HEK293 (cell line): ENCODE measurements around the gene PCLAF.

Experiments used
- CTCF ChIA-PET: fragments of 350-600 bp; formaldehyde crosslinking; extraction: SDS; loops from one replicate; lab custom pipeline; 2021; ENCODE audit warnings: antibody characterized with exemption; lab: Yijun Ruan, JAX
- POLR2A ChIA-PET: fragments of 300-600 bp; formaldehyde crosslinking; extraction: SDS; loops from one replicate; lab custom pipeline; 2020; ENCODE audit warnings: antibody characterized with exemption, inconsistent platforms; lab: Yijun Ruan, JAX
- H3K27ac ChIP-seq: fragments of 200-500 bp; sonication (Bioruptor generic); 2 replicates; pipeline ENCODE4 v1.5.1; 2014; ENCODE audit warnings: low read depth, low read length, control low read depth, inconsistent platforms; ENCODE audit errors: extremely low read depth
- H3K36me3 ChIP-seq, 2 experiments: fragments of 200-500 bp in 1 of 2; sonication (Bioruptor generic) in 1 of 2; 1 replicate in 1 of 2; 2 replicates in 1 of 2; pipeline ENCODE4 v1.5.1; 2014 to 2017; ENCODE audit warnings: inconsistent platforms in 2 of 2, low read length in 2 of 2; ENCODE audit not compliant: control insufficient read depth in 2 of 2, insufficient read depth in 1 of 2
- H3K4me1 ChIP-seq: fragments of 200-500 bp; sonication (Bioruptor generic); 2 replicates; pipeline ENCODE4 v1.5.1; 2014; ENCODE audit warnings: mild to moderate bottlenecking, low read length, inconsistent platforms; ENCODE audit not compliant: control insufficient read depth, insufficient read depth
- H3K4me3 ChIP-seq: 2 replicates; pipeline ENCODE4 v1.5.1; 2011; ENCODE audit warnings: low read depth, mild to moderate bottlenecking, control low read depth, low read length, moderate library complexity
- H3K9me3 ChIP-seq: fragments of 200-500 bp; sonication (Bioruptor generic); 2 replicates; pipeline ENCODE4 v1.5.1; 2014; ENCODE audit warnings: low read depth, low read length, inconsistent platforms; ENCODE audit not compliant: control insufficient read depth, insufficient read depth
- HIC1 ChIP-seq: fragments of 450-650 bp; formaldehyde crosslinking; IDR thresholded peaks from 2 replicates; pipeline ENCODE4 v1.5.1; 2016; ENCODE audit warnings: missing biosample characterization, missing genetic modification characterization
- IKZF3 ChIP-seq: fragments of 450-650 bp; IDR thresholded peaks from 2 replicates; pipeline ENCODE4 v1.5.0; 2018; ENCODE audit warnings: missing biosample characterization, mild to moderate bottlenecking, missing genetic modification characterization, moderate library complexity
- INSM2 ChIP-seq: fragments of 450-650 bp; formaldehyde crosslinking; IDR thresholded peaks from 2 replicates; pipeline ENCODE4 v1.5.1; 2016; ENCODE audit warnings: missing biosample characterization, missing genetic modification characterization
- KLF7 ChIP-seq: fragments of 450-650 bp; formaldehyde crosslinking; IDR thresholded peaks from 2 replicates; pipeline ENCODE4 v1.5.1; 2016; ENCODE audit warnings: missing biosample characterization, missing genetic modification characterization, borderline replicate concordance
- KLF8 ChIP-seq: fragments of 450-650 bp; formaldehyde crosslinking; IDR thresholded peaks from 2 replicates; pipeline ENCODE4 v1.5.1; 2016; ENCODE audit warnings: missing biosample characterization, missing genetic modification characterization
- PBX3 ChIP-seq: sonication (generic); formaldehyde crosslinking; IDR thresholded peaks from 2 replicates; pipeline ENCODE4 v1.8.1; 2022; ENCODE audit warnings: mild to moderate bottlenecking, moderate library complexity, missing genetic modification reagents
- PRDM1 ChIP-seq: fragments of 450-650 bp; formaldehyde crosslinking; IDR thresholded peaks from 2 replicates; pipeline ENCODE4; 2016; ENCODE audit warnings: missing biosample characterization, missing genetic modification characterization
- PRDM6 ChIP-seq: fragments of 450-650 bp; formaldehyde crosslinking; IDR thresholded peaks from 2 replicates; pipeline ENCODE4 v1.5.1; 2017; ENCODE audit warnings: missing biosample characterization, missing genetic modification characterization
- REPIN1 ChIP-seq: fragments of 450-650 bp; formaldehyde crosslinking; IDR thresholded peaks from 2 replicates; pipeline ENCODE4 v1.5.1; 2017; ENCODE audit warnings: missing biosample characterization, missing genetic modification characterization, low read depth
- REST ChIP-seq: fragments of 450-650 bp; formaldehyde crosslinking; IDR thresholded peaks from 2 replicates; pipeline ENCODE4 v1.5.1; 2016; ENCODE audit warnings: missing biosample characterization, missing genetic modification characterization
- ZEB2 ChIP-seq: fragments of 450-650 bp; formaldehyde crosslinking; IDR thresholded peaks from 2 replicates; pipeline ENCODE4 v1.5.1; 2016; ENCODE audit warnings: missing biosample characterization, missing genetic modification characterization
- ZNF202 ChIP-seq: fragments of 450-650 bp; formaldehyde crosslinking; IDR thresholded peaks from 2 replicates; pipeline ENCODE4 v1.5.1; 2016; ENCODE audit warnings: missing biosample characterization, missing genetic modification characterization, borderline replicate concordance
- ZNF26 ChIP-seq: fragments of 450-650 bp; formaldehyde crosslinking; IDR thresholded peaks from 2 replicates; pipeline ENCODE4 v1.5.1; 2016; ENCODE audit warnings: missing biosample characterization, missing genetic modification characterization
- ZNF354C ChIP-seq: fragments of 450-650 bp; formaldehyde crosslinking; IDR thresholded peaks from 2 replicates; pipeline ENCODE4 v1.5.1; 2016; ENCODE audit warnings: missing biosample characterization, missing genetic modification characterization, low read depth, borderline replicate concordance
- ZNF37A ChIP-seq: fragments of 450-650 bp; IDR thresholded peaks from 2 replicates; pipeline ENCODE4 v1.5.1; 2018; ENCODE audit warnings: missing biosample characterization, missing genetic modification characterization
- ZNF513 ChIP-seq: fragments of 450-650 bp; IDR thresholded peaks from 2 replicates; pipeline ENCODE4 v1.5.1; 2018; ENCODE audit warnings: missing biosample characterization, missing genetic modification characterization
- ZNF596 ChIP-seq: fragments of 450-650 bp; IDR thresholded peaks from 2 replicates; pipeline ENCODE4 v1.5.0; 2018; ENCODE audit warnings: missing biosample characterization, mild to moderate bottlenecking, missing genetic modification characterization, moderate library complexity
- ZNF621 ChIP-seq: fragments of 450-650 bp; formaldehyde crosslinking; IDR thresholded peaks from 2 replicates; pipeline ENCODE4 v1.5.1; 2017; ENCODE audit warnings: missing biosample characterization, missing genetic modification characterization
- ZNF645 ChIP-seq: fragments of 450-650 bp; formaldehyde crosslinking; IDR thresholded peaks from 2 replicates; pipeline ENCODE4; 2016; ENCODE audit warnings: missing biosample characterization, missing genetic modification characterization
- ZNF660 ChIP-seq: fragments of 450-650 bp; IDR thresholded peaks from 2 replicates; pipeline ENCODE4 v1.5.1; 2018; ENCODE audit warnings: missing biosample characterization, mild to moderate bottlenecking, missing genetic modification characterization
- ZNF76 ChIP-seq: fragments of 450-650 bp; formaldehyde crosslinking; IDR thresholded peaks from 2 replicates; pipeline ENCODE4; 2016; ENCODE audit warnings: low read depth, missing biosample characterization, missing genetic modification characterization, borderline replicate concordance

Gene PCLAF

GRCh38 chr15:64381000-64381751 lies at the start of gene PCLAF:
Gene PCLAF, minus strand, starts transcription at chr15:64381441. Its CDS starts 70 bp downstream, at chr15:64381371.
- H3K4me1 ChIP-seq = no peaks in the 10 kb centered on the region
- ChIA-PET CTCF (no interaction called here), POLR2A (interaction anchor here (0.5 to 1.6 kb wide), 3 partner anchors 10 to 226 kb away, joined by 3 to 10 read pairs (median 6); no protein-coding TSS in a partner anchor)
- no peaks in the 10 kb centered on the region for H3K9me3 ChIP-seq
- peak within 1 kb of the TSS; percentile 55 for H3K4me3 ChIP-seq
- H3K36me3 ChIP-seq = peaks cover 11 to 13% of the 10 kb centered on the region in 2 experiments
- peak within 1 kb of the TSS; percentile 84 for H3K27ac ChIP-seq
- no peak for TF ChIP-seq PRDM1
- 0 out of 2 replicates have a peak, but pooled peaks have one; percentile 19 for TF ChIP-seq IKZF3 (tag by site-specific recombination)
- no peak for TF ChIP-seq REST (tag by site-specific recombination)
- TF ChIP-seq ZNF621 (tag by site-specific recombination) = no peak
- 0 out of 2 replicates have a peak, but pooled peaks have one; percentile 35 for TF ChIP-seq ZNF76 (tag by site-specific recombination)
- TF ChIP-seq PRDM6 (tag by site-specific recombination) = no peak
- no peak for TF ChIP-seq INSM2 (tag by site-specific recombination)
- TF ChIP-seq ZNF26 = no peak
- TF ChIP-seq ZNF513 (tag by site-specific recombination) = no peak
- TF ChIP-seq ZNF645 (tag by site-specific recombination) = no peak
- TF ChIP-seq KLF8 (tag by site-specific recombination) = no peak
- no peak for TF ChIP-seq PBX3 (CRISPR knock-in tag)
- TF ChIP-seq ZEB2 (tag by site-specific recombination) = no peak
- no peak for TF ChIP-seq KLF7 (tag by site-specific recombination)
- no peak for TF ChIP-seq HIC1 (tag by site-specific recombination)
- TF ChIP-seq ZNF354C (tag by site-specific recombination) = no peak
- no peak for TF ChIP-seq ZNF596
- no peak for TF ChIP-seq ZNF37A (tag by site-specific recombination)
- TF ChIP-seq REPIN1 (tag by site-specific recombination) = 0 out of 2 replicates have a peak, but pooled peaks have one; percentile 35
- TF ChIP-seq ZNF660 (tag by site-specific recombination) = no peak; the same call in 1 of the 2 replicates
- no peak for TF ChIP-seq ZNF202
